ENCODE data around the gene ZSWIM3. TPM values are rescaled to one million over a fixed set of nuclear protein-coding genes. Genes with fewer than 3 reads are reported as not detected.

ZSWIM3 gene
- polyA plus RNA-seq, 1 donor from 2014 or later: 14.3 TPM

GRCh38 chr20:45893831-45894230 is 36.4 kb downstream of the ZSWIM3 start:
- Histone ChIP-seq H4K20me1 (ENCODE audit: insufficient read depth) (no peaks in the 10 kb centered on the region), H3K36me3 (ENCODE audit: insufficient read depth, low read length) (no peaks in the 10 kb centered on the region), H3K9me2 (ENCODE audit: insufficient read depth, low read length) (no peaks in the 10 kb centered on the region), H2AFZ (ENCODE audit: low read depth, low read length) (no peak overlapping the region), H3K27ac (ENCODE audit: low read length) (no peak overlapping the region), H3K9me3 (ENCODE audit: low read length) (no peaks in the 10 kb centered on the region), H3K4me2 (ENCODE audit: low read length) (no peak overlapping the region), H3K4me3 (ENCODE audit: low read length) (no peak overlapping the region), H3K27me3 (ENCODE audit: insufficient read depth, low read depth, low read length) (no peaks in the 10 kb centered on the region), H3K79me2 (replicated peaks; ENCODE audit: insufficient read depth, low read length) (no peaks in the 10 kb centered on the region), H3K9ac (ENCODE audit: low read length) (no peak overlapping the region), H3F3A (ENCODE audit: insufficient read depth, low read length, poor library complexity, severe bottlenecking) (no peaks in the 10 kb centered on the region)
- TF ChIP-seq SMC3 (conservative IDR thresholded peaks at IDR 0.05; ENCODE audit: poor library complexity) (no peak), REST (IDR thresholded peaks at IDR 0.05; ENCODE audit: borderline replicate concordance) (no peak), MXI1 (conservative IDR thresholded peaks at IDR 0.05; ENCODE audit: poor library complexity, severe bottlenecking) (no peak), CTCF (IDR thresholded peaks at IDR 0.05; ENCODE audit: poor library complexity, severe bottlenecking) (no peak), EZH2 (IDR thresholded peaks at IDR 0.05; ENCODE audit: borderline replicate concordance, insufficient read depth, low read length, poor library complexity, severe bottlenecking) (no peak), RAD21 (conservative IDR thresholded peaks at IDR 0.05) (no peak), POLR2AphosphoS5 (IDR thresholded peaks at IDR 0.05) (no peak), EP300 (conservative IDR thresholded peaks at IDR 0.05; ENCODE audit: poor library complexity, severe bottlenecking) (no peak), TAF1 (IDR thresholded peaks at IDR 0.05; ENCODE audit: low read depth) (no peak)

GRCh38 chr20:45894797-45895196 is 37.4 kb downstream of the ZSWIM3 start:
- no peaks in the 10 kb centered on the region for H4K20me1 ChIP-seq (ENCODE audit: insufficient read depth)
- H3K4me3 ChIP-seq (ENCODE audit: low read length): no peak overlapping the region
- no peak overlapping the region for H2AFZ ChIP-seq (ENCODE audit: low read depth, low read length)
- H3K36me3 ChIP-seq (ENCODE audit: insufficient read depth, low read length): no peaks in the 10 kb centered on the region
- H3K27me3 ChIP-seq (ENCODE audit: insufficient read depth, low read depth, low read length): no peaks in the 10 kb centered on the region
- H3K4me2 ChIP-seq (ENCODE audit: low read length): no peak overlapping the region
- H3K27ac ChIP-seq (ENCODE audit: low read length): no peak overlapping the region
- no peaks in the 10 kb centered on the region for H3K79me2 ChIP-seq (replicated peaks; ENCODE audit: insufficient read depth, low read length)
- H3K9me2 ChIP-seq (ENCODE audit: insufficient read depth, low read length): no peaks in the 10 kb centered on the region
- TF ChIP-seq CTCF (IDR thresholded peaks at IDR 0.05; ENCODE audit: poor library complexity, severe bottlenecking) (no peak), TAF1 (IDR thresholded peaks at IDR 0.05; ENCODE audit: low read depth) (no peak), EP300 (conservative IDR thresholded peaks at IDR 0.05; ENCODE audit: poor library complexity, severe bottlenecking) (no peak), SMC3 (conservative IDR thresholded peaks at IDR 0.05; ENCODE audit: poor library complexity) (no peak), REST (IDR thresholded peaks at IDR 0.05; ENCODE audit: borderline replicate concordance) (no peak), EZH2 (IDR thresholded peaks at IDR 0.05; ENCODE audit: borderline replicate concordance, insufficient read depth, low read length, poor library complexity, severe bottlenecking) (no peak), MXI1 (conservative IDR thresholded peaks at IDR 0.05; ENCODE audit: poor library complexity, severe bottlenecking) (no peak), POLR2AphosphoS5 (IDR thresholded peaks at IDR 0.05) (no peak), RAD21 (conservative IDR thresholded peaks at IDR 0.05) (no peak)
- no peak overlapping the region for H3K9ac ChIP-seq (ENCODE audit: low read length)
- H3K9me3 ChIP-seq (ENCODE audit: low read length): no peaks in the 10 kb centered on the region
- H3F3A ChIP-seq (ENCODE audit: insufficient read depth, low read length, poor library complexity, severe bottlenecking): no peaks in the 10 kb centered on the region

All from neural cell (in vitro differentiated cells).